OCI-M1 (cell line): ENCODE results near the gene GOLGA8S.
"Not testable (repeated sequence)": the region's sequence is repeated elsewhere in the genome, so short reads cannot be mapped to it uniquely, and the experiment has no call there.

Experiments used
- DNase-seq: peaks from one replicate; lab custom pipeline; 2025; lab: John Stamatoyannopoulos, UW

The GOLGA8S gene

DNA sequence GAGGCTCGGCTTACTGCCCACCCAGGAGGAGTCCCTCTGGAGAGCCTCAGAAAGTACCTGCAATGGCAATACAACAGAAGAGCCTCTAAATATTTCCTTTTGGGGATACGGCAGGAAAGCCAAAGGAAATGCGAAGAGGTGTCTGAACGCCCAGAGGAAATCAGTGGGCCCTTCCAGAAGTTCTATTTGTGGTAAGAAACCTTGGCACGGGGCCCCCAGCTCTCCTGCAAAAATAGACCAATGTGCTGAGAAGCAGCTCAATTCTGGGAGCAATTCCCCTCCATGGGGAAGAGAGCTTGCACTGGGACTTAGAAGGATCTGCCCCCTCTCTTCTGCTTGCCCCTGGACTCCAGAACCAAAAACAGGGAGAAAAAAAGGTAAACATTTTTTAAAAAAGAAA lies 44.7 kb downstream of the GOLGA8S start:
- not testable (repeated sequence) for DNase-seq

DNA sequence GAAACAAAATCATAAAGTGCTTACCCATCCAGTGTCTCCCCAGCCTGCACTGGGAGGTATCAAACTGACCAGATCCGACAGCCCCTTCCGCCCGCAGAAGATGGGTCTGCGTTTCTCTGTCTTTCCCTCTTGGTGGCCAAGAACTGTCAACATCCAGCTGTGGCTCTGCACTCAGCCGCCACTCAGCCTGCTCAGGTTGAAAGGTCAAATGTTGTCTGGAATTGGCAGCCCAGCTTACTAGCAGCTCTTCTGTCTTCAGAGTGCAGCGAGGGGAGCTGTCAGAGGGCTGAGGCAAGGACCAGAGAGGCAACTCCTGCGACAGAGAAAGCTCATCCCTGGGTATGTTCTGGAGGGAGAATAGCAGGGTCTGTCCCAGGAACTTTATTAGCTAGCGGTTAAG lies 47.1 kb downstream of the GOLGA8S start:
- no peak for DNase-seq

DNA sequence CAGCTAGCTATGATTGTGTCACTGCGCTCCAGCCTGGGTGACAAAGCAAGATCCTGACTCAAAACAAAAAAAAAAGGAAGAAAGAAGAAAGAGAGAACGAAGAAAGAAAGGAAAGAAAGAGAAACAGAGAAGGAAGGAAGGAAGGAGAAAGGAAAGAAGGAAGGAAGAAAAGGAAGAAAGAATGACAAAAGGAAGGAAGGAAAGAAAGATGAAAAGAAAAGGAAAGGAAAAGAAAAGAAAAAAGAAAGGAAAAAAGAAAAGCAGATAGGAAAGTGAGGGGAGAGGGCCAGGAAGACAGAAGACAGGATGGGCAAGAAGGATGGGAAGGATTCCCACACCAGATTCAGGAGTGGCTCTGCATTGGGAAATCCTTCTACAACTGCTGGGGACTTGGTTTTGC lies 47.6 kb downstream of the GOLGA8S start:
- no peak for DNase-seq

DNA sequence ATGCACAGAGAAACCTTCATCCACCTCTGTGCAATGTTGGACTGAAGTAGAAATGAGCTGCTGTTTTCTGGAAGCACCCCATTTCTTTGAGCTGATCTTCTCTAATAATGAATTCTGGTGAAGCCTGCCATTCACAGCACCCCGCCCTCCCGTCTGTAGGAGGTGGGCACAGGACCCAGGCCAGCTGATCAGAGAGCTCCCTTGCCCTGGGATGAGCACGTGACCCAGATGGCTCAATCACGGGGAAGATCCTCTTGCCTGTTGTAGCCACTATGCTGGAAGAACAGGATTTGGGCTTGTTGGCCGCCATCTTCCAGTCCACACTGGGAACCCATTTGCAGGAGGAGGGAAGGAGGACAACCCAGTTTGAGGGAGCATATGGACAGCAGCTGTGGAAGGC lies 48.0 kb downstream of the GOLGA8S start:
- DNase-seq = no peak

DNA sequence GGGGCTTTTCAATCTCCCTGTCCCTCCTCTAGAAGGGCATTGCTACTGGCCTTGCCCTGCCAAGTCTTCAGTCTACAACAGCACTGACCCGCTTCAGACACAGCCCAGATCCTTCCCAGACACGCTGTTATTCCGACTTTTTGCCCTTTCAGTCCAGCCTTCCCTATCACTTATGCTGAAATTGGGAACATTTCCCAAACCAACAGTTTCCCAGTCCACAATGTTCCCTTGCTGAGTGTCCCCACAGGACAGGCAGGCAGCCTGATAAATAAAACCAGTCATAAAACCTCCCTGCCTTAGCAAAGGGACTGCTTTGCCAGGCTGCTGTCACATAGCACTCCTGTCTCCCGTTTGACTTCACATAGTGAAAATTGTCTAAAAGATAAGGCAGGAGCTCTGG lies 49.0 kb downstream of the GOLGA8S start:
- DNase-seq = no peak

DNA sequence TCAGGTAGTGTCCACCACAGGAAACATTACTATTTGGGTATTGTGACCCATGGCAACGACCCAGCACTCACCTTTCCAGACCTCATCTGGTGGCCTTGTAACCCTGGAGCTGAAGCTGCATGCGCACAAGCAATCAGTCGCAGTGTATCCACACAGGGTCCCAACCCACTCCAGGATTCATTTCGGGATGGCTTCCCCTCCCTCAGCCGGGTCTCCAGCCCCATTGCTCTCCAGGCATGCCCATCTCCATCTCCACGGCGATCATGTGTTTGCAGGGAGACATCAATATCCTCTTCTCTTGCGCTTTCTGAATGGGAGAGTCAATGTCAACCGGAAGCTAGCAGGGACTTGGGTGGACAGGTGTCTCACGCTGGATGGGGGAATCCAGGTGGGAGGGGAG lies 57.3 kb downstream of the GOLGA8S start:
- DNase-seq = no peak

DNA sequence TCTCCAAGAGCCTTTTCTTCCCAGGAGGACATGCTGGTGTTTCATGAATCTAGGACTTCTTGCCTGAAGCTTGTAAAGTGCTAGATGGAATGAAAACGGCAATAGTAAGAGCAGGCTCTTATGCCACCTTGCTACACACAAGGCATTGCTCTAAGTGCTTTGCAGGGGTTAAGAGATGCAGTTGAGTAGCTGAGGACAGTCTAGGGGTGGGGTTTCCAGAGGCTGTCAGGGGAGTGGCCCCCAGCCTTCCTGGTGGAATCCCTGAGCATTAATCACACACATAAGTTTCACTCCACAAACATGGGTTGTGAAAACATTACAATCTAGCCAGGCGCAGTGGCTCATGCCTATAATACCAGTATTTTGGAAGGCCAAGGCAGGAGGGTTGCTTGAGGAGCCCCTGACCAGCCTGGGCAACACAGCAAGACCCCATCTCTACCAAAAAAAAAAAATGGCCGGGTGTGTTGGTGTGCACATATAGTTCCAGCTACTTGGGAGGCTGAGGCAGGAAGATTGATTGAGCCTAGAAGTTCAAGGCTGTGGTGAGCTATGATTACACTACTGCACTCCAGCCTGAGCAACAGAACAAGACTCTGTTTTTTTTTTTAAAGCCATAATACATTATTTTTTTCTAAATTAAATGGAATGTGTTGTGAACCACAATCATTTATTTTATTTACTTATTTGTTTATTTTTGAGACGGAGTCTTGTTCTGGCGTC lies 58.5 kb downstream of the GOLGA8S start:
- DNase-seq = not testable (repeated sequence)
